GM12801 (cell line): ENCODE data around the gene AKT1S1.

Experiments used
- TF ChIP-seq, protein P1 (sequence below): IDR thresholded peaks from one replicate; pipeline ENCODE4 v1.5.1; 2011; ENCODE audit warnings: control low read depth; ENCODE audit not compliant: insufficient read length; ENCODE audit errors: extremely low read depth

The AKT1S1 gene

DNA sequence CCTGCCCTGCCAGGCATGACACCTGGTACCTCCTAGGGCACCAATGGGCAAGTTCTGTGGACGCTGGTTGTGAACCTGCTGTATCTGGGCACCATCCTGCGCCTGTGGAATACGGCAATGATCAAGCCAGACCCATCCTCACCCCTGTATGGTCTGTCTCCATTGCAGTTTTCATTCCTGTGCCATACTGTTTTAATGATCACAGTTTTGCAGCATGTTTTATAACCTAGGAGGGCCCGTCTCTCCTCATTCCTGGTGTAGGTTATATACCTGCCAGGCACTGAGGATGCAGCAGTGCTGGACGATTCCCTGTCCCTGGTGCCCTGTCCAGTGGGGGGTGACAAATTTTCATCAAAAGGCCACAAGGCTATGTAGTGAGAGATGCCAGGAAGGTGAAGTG lies 5.9 kb upstream of the AKT1S1 start:
- TF ChIP-seq, protein P1, sequence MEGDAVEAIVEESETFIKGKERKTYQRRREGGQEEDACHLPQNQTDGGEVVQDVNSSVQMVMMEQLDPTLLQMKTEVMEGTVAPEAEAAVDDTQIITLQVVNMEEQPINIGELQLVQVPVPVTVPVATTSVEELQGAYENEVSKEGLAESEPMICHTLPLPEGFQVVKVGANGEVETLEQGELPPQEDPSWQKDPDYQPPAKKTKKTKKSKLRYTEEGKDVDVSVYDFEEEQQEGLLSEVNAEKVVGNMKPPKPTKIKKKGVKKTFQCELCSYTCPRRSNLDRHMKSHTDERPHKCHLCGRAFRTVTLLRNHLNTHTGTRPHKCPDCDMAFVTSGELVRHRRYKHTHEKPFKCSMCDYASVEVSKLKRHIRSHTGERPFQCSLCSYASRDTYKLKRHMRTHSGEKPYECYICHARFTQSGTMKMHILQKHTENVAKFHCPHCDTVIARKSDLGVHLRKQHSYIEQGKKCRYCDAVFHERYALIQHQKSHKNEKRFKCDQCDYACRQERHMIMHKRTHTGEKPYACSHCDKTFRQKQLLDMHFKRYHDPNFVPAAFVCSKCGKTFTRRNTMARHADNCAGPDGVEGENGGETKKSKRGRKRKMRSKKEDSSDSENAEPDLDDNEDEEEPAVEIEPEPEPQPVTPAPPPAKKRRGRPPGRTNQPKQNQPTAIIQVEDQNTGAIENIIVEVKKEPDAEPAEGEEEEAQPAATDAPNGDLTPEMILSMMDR: no peak

DNA sequence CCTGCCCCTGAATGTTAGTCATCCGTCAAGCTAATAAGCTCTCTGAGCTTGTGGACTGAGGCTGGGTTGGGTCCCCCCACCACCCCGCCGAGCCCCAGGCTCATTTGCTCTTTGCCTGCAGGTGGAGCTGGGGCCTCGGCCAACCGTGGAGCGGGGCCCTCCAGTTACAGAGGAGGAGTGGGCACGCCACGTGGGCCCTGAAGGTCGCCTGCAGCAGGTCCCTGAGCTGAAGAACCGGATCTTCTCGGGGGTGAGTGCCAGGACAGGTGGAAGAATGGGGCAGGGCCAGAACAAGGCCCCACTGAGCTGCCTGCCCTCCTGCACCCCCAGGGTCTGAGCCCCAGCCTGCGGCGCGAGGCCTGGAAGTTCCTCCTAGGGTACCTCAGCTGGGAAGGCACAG lies 5.5 kb upstream of the AKT1S1 start:
- TF ChIP-seq, protein P1: no peak

DNA sequence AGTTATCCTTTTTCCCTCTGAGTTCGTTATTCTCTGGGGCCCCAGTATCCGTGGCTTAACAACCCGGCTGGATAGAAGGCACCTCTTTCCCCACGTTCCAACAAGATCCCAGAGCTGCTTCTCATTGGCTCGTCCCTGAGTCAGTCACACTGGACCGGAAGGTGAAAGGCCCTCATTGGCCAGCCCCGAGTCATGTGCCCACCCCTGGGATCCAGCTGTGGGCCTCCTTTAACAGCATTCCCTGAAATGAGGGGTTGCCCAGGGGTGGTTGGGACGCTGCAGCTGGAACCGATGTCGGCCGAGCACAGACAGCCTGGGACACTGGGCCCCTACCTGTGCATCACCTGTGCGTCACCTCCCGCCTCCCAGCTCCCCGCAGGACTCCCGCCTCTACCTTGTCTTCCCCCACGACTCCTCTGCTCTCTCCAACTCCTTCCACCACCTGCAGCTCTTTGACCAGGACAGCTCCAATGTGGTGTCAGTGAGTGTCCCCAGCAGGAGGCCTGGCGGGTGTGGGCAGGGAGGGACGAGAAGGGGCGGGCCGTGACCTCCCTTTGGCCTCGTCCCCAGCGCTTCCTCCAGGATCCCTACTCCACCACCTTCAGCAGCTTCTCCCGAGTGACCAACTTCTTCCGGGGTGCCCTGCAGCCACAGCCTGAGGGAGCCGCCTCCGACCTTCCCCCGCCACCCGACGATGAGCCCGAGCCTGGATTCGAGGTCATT lies 4.7 kb upstream of the AKT1S1 start:
- TF ChIP-seq, protein P1: no peak

DNA sequence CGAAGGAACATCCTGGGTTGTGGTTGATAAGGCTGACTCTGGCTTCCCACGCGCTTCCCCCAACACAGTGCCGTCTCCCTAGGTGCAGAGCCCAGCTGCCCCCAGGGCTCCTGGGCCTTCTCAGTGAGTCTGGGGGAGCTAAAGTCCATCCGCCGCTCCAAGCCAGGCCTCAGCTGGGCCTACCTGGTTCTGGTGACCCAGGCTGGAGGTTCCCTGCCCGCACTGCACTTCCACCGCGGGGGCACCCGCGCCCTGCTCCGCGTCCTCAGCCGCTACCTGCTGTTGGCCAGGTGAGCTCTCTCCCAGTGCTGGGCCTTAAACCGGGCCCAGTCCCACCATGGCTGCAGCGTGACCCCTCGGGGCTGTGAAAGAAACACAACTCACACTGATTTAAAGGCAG lies 4.0 kb upstream of the AKT1S1 start:
- TF ChIP-seq, protein P1: no peak

DNA sequence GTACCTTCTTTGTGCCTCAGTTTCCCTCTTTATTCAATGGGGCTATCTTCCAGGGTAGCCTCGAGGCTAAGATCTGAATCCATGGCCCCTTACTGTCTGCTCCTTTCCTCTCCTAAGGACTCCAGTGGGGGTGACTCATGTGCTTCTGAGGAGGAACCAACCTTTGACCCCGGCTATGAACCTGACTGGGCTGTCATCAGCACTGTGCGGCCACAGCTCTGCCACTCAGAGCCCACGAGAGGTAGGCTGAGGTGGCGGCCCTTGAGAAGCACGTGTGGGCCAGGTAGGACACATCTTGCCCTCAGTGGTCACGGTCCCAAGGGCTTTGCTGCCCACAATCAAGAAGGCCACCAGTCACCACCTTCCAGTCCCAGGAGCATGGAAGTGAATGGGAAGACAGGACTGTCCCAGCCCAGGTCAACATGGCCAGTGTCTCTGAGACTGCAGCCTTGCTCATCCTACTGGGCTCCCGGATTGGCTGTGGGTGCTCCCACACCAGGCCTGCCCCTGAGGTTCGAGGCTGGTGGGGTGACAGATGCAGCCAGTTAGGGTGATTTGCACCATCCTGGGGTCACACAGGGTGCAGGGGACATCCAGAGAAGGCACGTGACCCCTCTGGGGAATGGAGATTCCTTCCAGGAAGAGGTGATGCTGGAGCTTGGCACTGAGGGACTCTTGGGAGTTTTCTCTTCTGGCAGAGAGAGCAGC lies 3.2 kb upstream of the AKT1S1 start:
- TF ChIP-seq, protein P1: no peak

DNA sequence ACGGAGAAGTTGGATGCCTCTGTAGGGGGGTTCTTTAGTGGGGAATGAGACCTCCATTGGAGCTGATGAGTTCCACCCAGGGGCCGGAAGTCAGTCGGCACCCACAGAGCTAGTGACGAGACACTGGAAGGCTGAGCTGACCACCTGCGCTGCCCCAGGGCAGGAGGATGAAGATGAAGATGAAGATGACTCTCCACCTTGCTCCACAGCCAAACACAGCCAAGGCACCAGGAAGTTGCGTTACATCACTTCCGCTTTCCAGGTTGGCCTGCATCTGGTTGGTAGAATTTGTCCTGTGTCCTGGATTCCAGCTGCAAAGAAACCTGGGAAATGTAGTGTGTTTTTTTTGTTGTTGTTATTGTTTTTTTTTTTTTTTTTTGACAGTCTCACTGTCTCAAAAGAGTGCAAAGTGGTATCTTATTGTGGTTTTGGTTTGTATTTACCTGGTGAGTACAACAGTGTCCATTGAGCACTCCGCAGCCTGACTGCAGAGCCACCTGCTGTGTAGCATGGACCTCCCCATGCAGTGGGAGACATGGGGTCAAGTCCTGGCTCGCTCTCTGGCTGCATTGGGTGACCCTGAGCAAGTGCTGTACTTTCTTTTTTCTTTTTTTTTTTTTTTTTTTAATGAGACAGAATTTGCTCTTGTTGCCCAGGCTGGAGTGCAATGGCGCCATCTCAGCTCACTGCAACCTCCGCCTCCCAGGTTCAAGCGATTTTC lies 2.2 kb upstream of the AKT1S1 start:
- TF ChIP-seq, protein P1: no peak

DNA sequence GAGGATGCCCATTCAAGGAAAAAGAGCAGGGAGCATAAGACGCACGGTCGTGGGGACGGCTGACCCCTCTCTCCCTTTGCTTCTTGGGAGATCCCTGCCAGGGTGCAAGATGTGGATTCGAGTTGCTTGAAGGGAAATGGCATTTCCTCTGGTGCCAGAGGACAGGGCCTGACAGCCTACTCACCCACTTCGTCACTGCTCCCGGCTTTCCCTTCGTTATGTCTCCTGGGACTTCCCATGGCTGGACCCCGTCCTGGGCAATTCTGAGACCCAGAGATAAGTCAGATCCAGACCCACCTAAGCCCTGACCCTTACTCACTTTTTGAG lies 1.6 kb upstream of the AKT1S1 start:
- TF ChIP-seq, protein P1: no peak
